Chondrocyte (in vitro differentiated cells): Measurements from ENCODE around the gene HOXA6. TPM values are rescaled to one million over a fixed set of nuclear protein-coding genes. Genes with fewer than 3 reads are reported as not detected.

Experiments
- DNase-seq: peaks from one replicate; pipeline ENCODE4 v3.0.0; 2021; ENCODE audit warnings: mixed read lengths, low spot score
- H3K27ac Mint-ChIP-seq: one replicate; pipeline ENCODE4 v1.8.0; 2021; ENCODE audit warnings: mild to moderate bottlenecking, moderate library complexity, mixed read lengths; ENCODE audit not compliant: unreplicated experiment
- H3K27me3 Mint-ChIP-seq: 2 replicates; pipeline ENCODE4 v1.8.0; 2021; ENCODE audit warnings: low read depth, mixed read lengths
- H3K36me3 Mint-ChIP-seq: 2 replicates; pipeline ENCODE4 v1.8.0; 2021; ENCODE audit warnings: low read depth, mixed read lengths
- H3K4me1 Mint-ChIP-seq: 2 replicates; pipeline ENCODE4 v1.8.0; 2021; ENCODE audit warnings: low read depth, mild to moderate bottlenecking, mixed read lengths
- H3K4me3 Mint-ChIP-seq: one replicate; pipeline ENCODE4 v1.8.0; 2021; ENCODE audit warnings: mild to moderate bottlenecking, moderate library complexity, mixed read lengths; ENCODE audit not compliant: unreplicated experiment
- H3K9me3 Mint-ChIP-seq: 2 replicates; pipeline ENCODE4 v1.8.0; 2021; ENCODE audit warnings: low read depth, mixed read lengths
- total RNA-seq: library from RNA; stranded (reverse); gene quantifications from 3 replicates; pipeline ENCODE4 v1.2.1, GENCODE V29; 2021
- TF ChIP-seq, protein P1 (sequence below): fragments of 200-600 bp; sonication (generic); IDR thresholded peaks from 2 replicates; pipeline ENCODE4 v1.5.0; 2021; ENCODE audit warnings: antibody characterized with exemption, mild to moderate bottlenecking, moderate library complexity

Gene HOXA6
- total RNA-seq, 1 donor from 2014 or later, result not detected

GRCh38 chr7:27148756-27149641 is 1.4 kb upstream of the HOXA6 start:
- H3K4me1 Mint-ChIP-seq, result peaks cover 11% of the 10 kb centered on the region

DNA sequence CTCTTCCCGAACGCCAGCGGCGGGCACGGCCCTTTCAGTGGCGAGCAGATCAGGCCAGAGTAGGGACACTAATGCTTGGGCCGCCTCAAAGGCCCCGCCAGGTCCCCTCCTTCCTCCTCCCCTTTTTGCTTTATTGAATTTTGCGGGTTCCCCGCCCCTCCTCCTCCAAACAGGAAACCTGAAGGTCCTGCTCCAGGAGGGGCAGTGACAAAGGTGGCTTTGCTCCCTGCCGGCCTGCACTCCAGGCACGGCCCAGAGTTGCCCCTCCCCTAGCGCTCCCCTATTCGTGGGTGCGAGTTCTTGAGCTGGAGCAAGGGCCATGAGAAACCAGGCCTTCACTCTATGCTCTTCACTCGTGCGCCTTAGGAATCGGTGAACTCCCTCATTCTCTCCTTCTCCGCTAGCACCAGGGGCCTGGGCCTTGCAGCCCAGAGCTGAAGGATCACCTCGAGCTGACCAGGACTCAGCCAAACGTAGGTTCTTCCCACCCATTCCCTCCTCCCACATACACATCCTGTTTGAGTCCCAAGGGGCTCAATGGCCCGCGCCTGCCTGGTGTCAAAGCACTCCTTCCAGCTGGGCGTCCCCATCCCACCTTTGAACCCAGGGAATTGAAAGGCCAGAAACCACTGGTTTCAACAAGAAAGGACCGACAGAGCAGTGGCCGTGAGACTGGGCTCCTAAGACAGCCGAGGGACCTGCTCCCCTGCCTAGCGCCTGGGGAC is 619 bp upstream of the HOXA6 start:
- peak overlapping the region; percentile 54 for H3K27ac Mint-ChIP-seq

More at GRCh38 chr7:27148756-27149641, 1.4 kb upstream of the HOXA6 start:
- Mint-ChIP-seq H3K27me3 (peaks cover 89% of the 10 kb centered on the region), H3K27ac (no peak overlapping the region), H3K36me3 (peaks cover 2% of the 10 kb centered on the region), H3K4me3 (no peak overlapping the region), H3K9me3 (peaks cover 2% of the 10 kb centered on the region)
- TF ChIP-seq, protein P1, sequence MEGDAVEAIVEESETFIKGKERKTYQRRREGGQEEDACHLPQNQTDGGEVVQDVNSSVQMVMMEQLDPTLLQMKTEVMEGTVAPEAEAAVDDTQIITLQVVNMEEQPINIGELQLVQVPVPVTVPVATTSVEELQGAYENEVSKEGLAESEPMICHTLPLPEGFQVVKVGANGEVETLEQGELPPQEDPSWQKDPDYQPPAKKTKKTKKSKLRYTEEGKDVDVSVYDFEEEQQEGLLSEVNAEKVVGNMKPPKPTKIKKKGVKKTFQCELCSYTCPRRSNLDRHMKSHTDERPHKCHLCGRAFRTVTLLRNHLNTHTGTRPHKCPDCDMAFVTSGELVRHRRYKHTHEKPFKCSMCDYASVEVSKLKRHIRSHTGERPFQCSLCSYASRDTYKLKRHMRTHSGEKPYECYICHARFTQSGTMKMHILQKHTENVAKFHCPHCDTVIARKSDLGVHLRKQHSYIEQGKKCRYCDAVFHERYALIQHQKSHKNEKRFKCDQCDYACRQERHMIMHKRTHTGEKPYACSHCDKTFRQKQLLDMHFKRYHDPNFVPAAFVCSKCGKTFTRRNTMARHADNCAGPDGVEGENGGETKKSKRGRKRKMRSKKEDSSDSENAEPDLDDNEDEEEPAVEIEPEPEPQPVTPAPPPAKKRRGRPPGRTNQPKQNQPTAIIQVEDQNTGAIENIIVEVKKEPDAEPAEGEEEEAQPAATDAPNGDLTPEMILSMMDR, result no peak
- no peak for DNase-seq

GRCh38 chr7:27146491-27147198 is 929 bp downstream of the HOXA6 start:
- Mint-ChIP-seq H3K36me3 (peaks cover 2% of the 10 kb centered on the region), H3K9me3 (peaks cover 2% of the 10 kb centered on the region), H3K4me3 (no peak overlapping the region), H3K4me1 (peaks cover 20% of the 10 kb centered on the region), H3K27ac (no peak overlapping the region), H3K27me3 (peaks cover 86% of the 10 kb centered on the region)
- TF ChIP-seq, protein P1, result no peak
- no peak for DNase-seq

More for the DNA sequence above, 619 bp upstream of the HOXA6 start:
- TF ChIP-seq, protein P1, result no peak
- DNase-seq, result no peak
- Mint-ChIP-seq H3K9me3 (peaks cover 2% of the 10 kb centered on the region), H3K27me3 (peaks cover 87% of the 10 kb centered on the region), H3K36me3 (peaks cover 2% of the 10 kb centered on the region), H3K4me3 (no peak overlapping the region), H3K4me1 (peaks cover 15% of the 10 kb centered on the region)

DNA sequence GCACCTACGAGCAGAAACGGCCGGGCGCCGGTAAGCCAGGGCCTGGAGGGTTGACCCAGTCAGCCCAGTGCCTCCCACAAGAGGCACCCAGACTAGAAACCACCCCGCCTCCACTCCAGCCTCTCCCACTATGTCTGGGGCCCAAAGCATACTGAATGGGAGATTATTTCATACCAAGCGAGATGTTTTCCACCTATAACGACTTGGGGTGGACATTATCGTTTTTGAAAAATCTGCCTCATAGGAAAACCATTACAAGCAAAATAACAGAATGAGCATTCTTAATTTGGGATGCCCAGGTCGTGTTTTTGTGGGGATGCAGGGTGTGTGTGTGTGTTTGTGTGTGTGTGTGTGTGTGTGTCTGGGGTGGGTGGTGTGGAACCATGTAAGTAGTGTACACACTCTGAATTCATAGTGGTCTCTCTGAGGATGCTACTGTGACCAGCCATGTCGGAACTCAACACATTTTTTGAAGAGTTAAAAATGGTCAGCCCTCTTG is 1.6 kb downstream of the HOXA6 start:
- no peak overlapping the region for H3K4me3 Mint-ChIP-seq
- no peak overlapping the region for H3K27ac Mint-ChIP-seq
- peaks cover 86% of the 10 kb centered on the region for H3K27me3 Mint-ChIP-seq
- H3K9me3 Mint-ChIP-seq, result peaks cover 2% of the 10 kb centered on the region
- peaks cover 13% of the 10 kb centered on the region for H3K4me1 Mint-ChIP-seq
- no peak for DNase-seq
- peaks cover 2% of the 10 kb centered on the region for H3K36me3 Mint-ChIP-seq
- TF ChIP-seq, protein P1, result no peak
